H9 (cell line): Measurements from ENCODE around the gene TP73. TPM values are rescaled to one million over a fixed set of nuclear protein-coding genes. Genes with fewer than 3 reads are reported as not detected.

ENCODE experiments used
- DNase-seq: peaks from one replicate; pipeline ENCODE4 v3.0.0-alpha.2; 2017
- H2AFZ ChIP-seq: one replicate; pipeline ENCODE4 v1.6.1; 2013; ENCODE audit warnings: mild to moderate bottlenecking, low read length, control low read depth, moderate library complexity
- H2AK5ac ChIP-seq: 2 replicates; pipeline ENCODE4 v1.6.1; 2013; ENCODE audit warnings: low read length, control low read depth, mixed read lengths; ENCODE audit not compliant: insufficient read length
- H2BK120ac ChIP-seq: one replicate; pipeline ENCODE4 v1.6.1; 2013; ENCODE audit warnings: low read depth, mild to moderate bottlenecking, low read length, control low read depth, inconsistent platforms; ENCODE audit not compliant: poor library complexity, severe bottlenecking
- H2BK12ac ChIP-seq: 2 replicates; pipeline ENCODE4 v1.6.1; 2013; ENCODE audit warnings: low read length, control low read depth, mixed read lengths, low read depth; ENCODE audit not compliant: insufficient read length
- H2BK15ac ChIP-seq: 2 replicates; pipeline ENCODE4 v1.6.1; 2013; ENCODE audit warnings: low read depth, low read length, control low read depth
- H2BK20ac ChIP-seq: one replicate; pipeline ENCODE4 v1.6.1; 2013; ENCODE audit warnings: low read depth, mild to moderate bottlenecking, low read length, control low read depth, inconsistent platforms; ENCODE audit not compliant: poor library complexity, severe bottlenecking
- H2BK5ac ChIP-seq: 2 replicates; pipeline ENCODE4 v1.6.1; 2013; ENCODE audit warnings: low read length, control low read depth, mixed read lengths; ENCODE audit not compliant: insufficient read length
- H3K14ac ChIP-seq: 2 replicates; pipeline ENCODE4 v1.6.1; 2013; ENCODE audit warnings: low read length, control low read depth; ENCODE audit not compliant: insufficient read depth
- H3K18ac ChIP-seq: 2 replicates; pipeline ENCODE4 v1.6.1; 2013; ENCODE audit warnings: low read depth, mild to moderate bottlenecking, mixed read lengths, low read length, control low read depth; ENCODE audit not compliant: insufficient read length
- H3K23ac ChIP-seq: 2 replicates; pipeline ENCODE4 v1.6.1; 2013; ENCODE audit warnings: low read length, control low read depth, mixed read lengths, low read depth; ENCODE audit not compliant: insufficient read length
- H3K23me2 ChIP-seq: 2 replicates; pipeline ENCODE4 v1.6.1; 2013; ENCODE audit warnings: low read depth, mild to moderate bottlenecking, mixed read lengths, low read length, control low read depth; ENCODE audit not compliant: insufficient read length, poor library complexity, severe bottlenecking
- H3K27ac ChIP-seq: 2 replicates; pipeline ENCODE4 v1.5.1; 2013; ENCODE audit warnings: low read length, control low read depth, mixed read lengths, low read depth; ENCODE audit not compliant: insufficient read length
- H3K27me3 ChIP-seq: 2 replicates; pipeline ENCODE4 v1.6.1; 2013; ENCODE audit warnings: low read length, control low read depth, inconsistent platforms; ENCODE audit not compliant: insufficient read depth
- H3K4ac ChIP-seq: 2 replicates; pipeline ENCODE4 v1.6.1; 2013; ENCODE audit warnings: low read depth, mild to moderate bottlenecking, control low read depth, inconsistent platforms, low read length, moderate library complexity
- H3K4me1 ChIP-seq: 2 replicates; pipeline ENCODE4 v1.6.1; 2013; ENCODE audit warnings: low read length, control low read depth, inconsistent platforms; ENCODE audit not compliant: insufficient read depth
- H3K4me2 ChIP-seq: 2 replicates; pipeline ENCODE4 v1.6.1; 2013; ENCODE audit warnings: low read length, control low read depth, mixed read lengths; ENCODE audit not compliant: insufficient read length, insufficient read depth
- H3K56ac ChIP-seq: 2 replicates; pipeline ENCODE4 v1.6.1; 2013; ENCODE audit warnings: low read depth, mild to moderate bottlenecking, mixed read lengths, low read length, control low read depth; ENCODE audit not compliant: insufficient read length
- H3K79me1 ChIP-seq: 2 replicates; pipeline ENCODE4 v1.6.1; 2013; ENCODE audit warnings: low read depth, mild to moderate bottlenecking, moderate library complexity, low read length, control low read depth, inconsistent platforms; ENCODE audit not compliant: insufficient read depth, poor library complexity, severe bottlenecking
- H3K79me2 ChIP-seq: 2 replicates; pipeline ENCODE4 v1.6.1; 2013; ENCODE audit warnings: low read length, control low read depth, inconsistent platforms; ENCODE audit not compliant: insufficient read depth
- H3K9ac ChIP-seq: 2 replicates; pipeline ENCODE4 v1.6.1; 2013; ENCODE audit warnings: low read length, control low read depth, mixed read lengths; ENCODE audit not compliant: insufficient read length; ENCODE audit errors: extremely low read depth
- H3K9me3 ChIP-seq: one replicate; pipeline ENCODE4 v1.6.1; 2013; ENCODE audit warnings: low read depth, low read length, inconsistent platforms; ENCODE audit not compliant: control insufficient read depth
- H3T11ph ChIP-seq: one replicate; pipeline ENCODE4 v1.6.1; 2013; ENCODE audit warnings: mild to moderate bottlenecking, low read length, control low read depth, inconsistent platforms
- H4K20me1 ChIP-seq: one replicate; pipeline ENCODE4 v1.6.1; 2013; ENCODE audit not compliant: control insufficient read depth, insufficient read length, insufficient read depth
- H4K5ac ChIP-seq: 2 replicates; pipeline ENCODE4 v1.6.1; 2013; ENCODE audit warnings: low read depth, mild to moderate bottlenecking, mixed read lengths, low read length, control low read depth; ENCODE audit not compliant: insufficient read length
- H4K8ac ChIP-seq: replicated peaks from 2 replicates; pipeline ENCODE4 v1.6.1; 2013; ENCODE audit warnings: low read length, control low read depth, mixed read lengths, low read depth; ENCODE audit not compliant: insufficient read length
- H4K91ac ChIP-seq: 2 replicates; pipeline ENCODE4 v1.6.1; 2013; ENCODE audit warnings: low read depth, mild to moderate bottlenecking, moderate library complexity, mixed read lengths, low read length, control low read depth; ENCODE audit not compliant: insufficient read length
- H3K27ac Mint-ChIP-seq, 3 experiments: 2 replicates in 2 of 3; 3 replicates in 1 of 3; pipeline ENCODE4 v1.8.0; 2020 to 2021; ENCODE audit warnings: mixed read lengths in 3 of 3, mild to moderate bottlenecking in 1 of 3, moderate library complexity in 1 of 3
- H3K27me3 Mint-ChIP-seq: 2 replicates; pipeline ENCODE4 v1.8.0; 2021; ENCODE audit warnings: low read depth, mild to moderate bottlenecking, moderate library complexity, mixed read lengths
- H3K36me3 Mint-ChIP-seq, 3 experiments: 2 replicates in 2 of 3; 3 replicates in 1 of 3; pipeline ENCODE4 v1.8.0; 2020 to 2021; ENCODE audit warnings: low read depth in 3 of 3, mixed read lengths in 3 of 3; ENCODE audit not compliant: insufficient read depth in 1 of 3
- H3K4me1 Mint-ChIP-seq, 2 experiments: 2 replicates each; pipeline ENCODE4 v1.8.0; 2020; ENCODE audit warnings: mixed read lengths in 2 of 2
- H3K4me3 Mint-ChIP-seq, 2 experiments: 2 replicates in 1 of 2; 3 replicates in 1 of 2; pipeline ENCODE4 v1.8.0; 2020 to 2021; ENCODE audit warnings: mild to moderate bottlenecking in 2 of 2, mixed read lengths in 2 of 2, moderate library complexity in 1 of 2
- H3K9me3 Mint-ChIP-seq, 2 experiments: 2 replicates in 1 of 2; 3 replicates in 1 of 2; pipeline ENCODE4 v1.8.0; 2020; ENCODE audit warnings: mild to moderate bottlenecking in 2 of 2, mixed read lengths in 2 of 2, moderate library complexity in 1 of 2
- CTCF ChIP-seq: fragments of 200-600 bp; sonication (generic); conservative IDR thresholded peaks from 3 replicates; pipeline ENCODE4 v1.8.0; 2021; ENCODE audit warnings: antibody characterized with exemption, mild to moderate bottlenecking
- WGBS: extraction: QIAGEN DNeasy Blood & Tissue Kit; methylation state at CpG from one replicate; pipeline ENCODE4 v1.1.7; 2013; ENCODE audit warnings: missing lambda C conversion rate, low lambda C conversion rate, mixed read lengths; ENCODE audit not compliant: insufficient read length; ENCODE audit errors: extremely low coverage; 5-methylcytosine and 5-hydroxymethylcytosine counted together
- total RNA-seq: library from RNA; stranded (reverse); gene quantifications from 2 replicates; pipeline ENCODE4 v1.2.1, GENCODE V29; 2021

The TP73 gene
- total RNA-seq, 1 experiment from 2014 or later = 4.7 TPM

- H2AFZ ChIP-seq = no peak overlapping the region
- Mint-ChIP-seq H3K4me1 (peaks cover 5 to 8% of the 10 kb centered on the region in 2 experiments), H3K4me3 (no peak overlapping the region), H3K27ac (no peak overlapping the region), H3K27me3 (peaks cover 31% of the 10 kb centered on the region), H3K36me3 (peaks cover 3% of the 10 kb centered on the region in 3 experiments; a peak in 5 of 7 replicates), H3K9me3 (no peaks in the 10 kb centered on the region)
- WGBS = no CpG with 5 or more reads among the region's 6 CpGs
- no peak overlapping the region for H3T11ph ChIP-seq
- no peak overlapping the region for H3K4me2 ChIP-seq
- no peak overlapping the region for H3K23ac ChIP-seq
- H3K14ac ChIP-seq = no peak overlapping the region
- H4K8ac ChIP-seq = no peak overlapping the region
- no peak overlapping the region for H2AK5ac ChIP-seq
- H4K20me1 ChIP-seq = no peaks in the 10 kb centered on the region
- DNase-seq = no peak
- H2BK12ac ChIP-seq = no peak overlapping the region
- peaks cover 11% of the 10 kb centered on the region for H3K23me2 ChIP-seq
- H2BK5ac ChIP-seq = no peak overlapping the region
- no peaks in the 10 kb centered on the region; the same call in 1 of the 2 replicates for H3K27me3 ChIP-seq
- H3K9ac ChIP-seq = no peak overlapping the region
- no peak overlapping the region for H2BK120ac ChIP-seq
- H2BK20ac ChIP-seq = no peak overlapping the region
- H2BK15ac ChIP-seq = no peak overlapping the region
- H3K9me3 ChIP-seq = no peaks in the 10 kb centered on the region
- H4K5ac ChIP-seq = no peak overlapping the region
- no peak overlapping the region for H3K27ac ChIP-seq
- no peak for TF ChIP-seq CTCF
- no peak overlapping the region for H3K56ac ChIP-seq
- H3K79me2 ChIP-seq = no peaks in the 10 kb centered on the region
- peaks cover 5% of the 10 kb centered on the region; the same call in 1 of the 2 replicates for H3K4me1 ChIP-seq
- no peaks in the 10 kb centered on the region for H3K79me1 ChIP-seq
- H4K91ac ChIP-seq = no peak overlapping the region
- H3K4ac ChIP-seq = no peak overlapping the region
- H3K18ac ChIP-seq = no peak overlapping the region
Measured at GRCh38 chr1:3750741-3751140, 98.4 kb downstream of the TP73 start.
